Measurements from ENCODE around the gene RBP4. TPM values are rescaled to one million over a fixed set of nuclear protein-coding genes. Genes with fewer than 3 reads are reported as not detected.
"Not testable (repeated sequence)": the region's sequence is repeated elsewhere in the genome, so short reads cannot be mapped to it uniquely, and the experiment has no call there.

The RBP4 gene
- polyA plus RNA-seq, 3 donors = 0.61 to 0.98 (median 0.93) TPM

DNA sequence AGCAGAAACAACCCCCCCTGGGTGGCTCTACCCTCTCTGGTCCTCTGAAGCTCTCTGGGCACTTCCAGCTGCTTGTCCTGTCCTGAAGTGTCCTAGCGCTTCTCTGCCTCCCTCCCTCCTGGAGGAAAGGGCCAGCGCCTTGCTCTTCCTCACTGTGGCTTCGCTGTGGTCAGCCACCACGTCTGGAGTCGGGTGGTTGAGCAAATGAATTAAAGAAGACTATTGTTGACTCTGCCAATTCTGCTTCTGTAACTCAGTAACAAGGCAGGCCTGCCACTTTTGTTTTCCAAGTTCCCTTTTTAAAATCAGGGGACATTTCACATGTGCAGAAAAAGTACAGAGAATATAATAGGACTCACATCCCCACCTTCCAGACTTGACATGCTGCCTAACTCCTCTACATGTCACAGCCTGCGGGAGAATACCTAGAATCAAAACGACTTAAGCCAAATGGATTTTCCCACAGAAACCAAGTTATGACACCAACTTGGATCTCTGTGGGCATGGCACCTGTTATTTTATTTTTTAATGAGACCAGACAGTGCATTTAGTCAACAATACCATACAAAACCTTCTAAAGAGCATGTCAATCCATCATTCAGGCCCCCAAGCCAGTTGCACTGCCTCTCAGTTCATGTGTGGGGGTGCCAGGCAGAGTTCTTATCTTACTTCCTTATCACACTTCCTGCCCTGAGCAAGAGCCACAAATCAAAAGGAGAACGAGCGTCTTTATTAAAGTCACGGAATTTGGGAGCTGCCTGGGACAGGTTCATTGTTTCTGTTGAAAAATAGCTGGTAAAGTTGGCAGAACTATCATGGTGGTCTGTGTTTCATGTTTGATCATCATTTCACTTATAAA is 27.8 kb downstream of the RBP4 start:
- no peak for DNase-seq (ENCODE audit: extremely low read depth in 1 of 11, low read depth in 9 of 11, low spot score in 4 of 11)

- no peak for DNase-seq (ENCODE audit: extremely low read depth in 1 of 11, low read depth in 9 of 11, low spot score in 4 of 11)
Measured at GRCh38 chr10:93572606-93573005, 28.4 kb downstream of the RBP4 start.

DNA sequence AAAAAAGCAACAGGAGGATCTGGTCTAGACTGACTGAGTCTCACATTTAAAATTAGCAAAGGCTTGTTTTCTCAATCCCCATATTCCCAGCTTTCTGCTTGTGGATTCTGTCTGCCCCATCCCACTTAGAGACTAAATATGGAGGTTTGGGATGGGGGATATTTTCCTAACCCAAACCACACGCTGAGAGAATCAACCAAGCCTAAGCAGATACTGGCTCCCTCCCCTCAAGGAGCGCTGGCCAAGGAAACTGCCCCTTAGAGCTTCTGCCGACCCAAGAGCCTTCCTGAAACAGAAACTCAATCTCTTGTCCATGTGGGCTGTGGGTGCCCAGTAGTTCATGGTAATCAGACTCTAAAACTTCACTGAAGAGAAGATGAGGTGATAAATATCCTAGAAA is 30.7 kb downstream of the RBP4 start:
- DNase-seq (ENCODE audit: extremely low read depth in 1 of 11, low read depth in 9 of 11, low spot score in 4 of 11) = no peak

- no peak for DNase-seq (ENCODE audit: extremely low read depth in 1 of 11, low read depth in 9 of 11, low spot score in 4 of 11)
Measured at GRCh38 chr10:93568105-93568390, 33.0 kb downstream of the RBP4 start.

- DNase-seq (ENCODE audit: extremely low read depth in 1 of 11, low read depth in 9 of 11, low spot score in 4 of 11) = no peak
Measured at GRCh38 chr10:93567277-93568104, 33.5 kb downstream of the RBP4 start.

DNA sequence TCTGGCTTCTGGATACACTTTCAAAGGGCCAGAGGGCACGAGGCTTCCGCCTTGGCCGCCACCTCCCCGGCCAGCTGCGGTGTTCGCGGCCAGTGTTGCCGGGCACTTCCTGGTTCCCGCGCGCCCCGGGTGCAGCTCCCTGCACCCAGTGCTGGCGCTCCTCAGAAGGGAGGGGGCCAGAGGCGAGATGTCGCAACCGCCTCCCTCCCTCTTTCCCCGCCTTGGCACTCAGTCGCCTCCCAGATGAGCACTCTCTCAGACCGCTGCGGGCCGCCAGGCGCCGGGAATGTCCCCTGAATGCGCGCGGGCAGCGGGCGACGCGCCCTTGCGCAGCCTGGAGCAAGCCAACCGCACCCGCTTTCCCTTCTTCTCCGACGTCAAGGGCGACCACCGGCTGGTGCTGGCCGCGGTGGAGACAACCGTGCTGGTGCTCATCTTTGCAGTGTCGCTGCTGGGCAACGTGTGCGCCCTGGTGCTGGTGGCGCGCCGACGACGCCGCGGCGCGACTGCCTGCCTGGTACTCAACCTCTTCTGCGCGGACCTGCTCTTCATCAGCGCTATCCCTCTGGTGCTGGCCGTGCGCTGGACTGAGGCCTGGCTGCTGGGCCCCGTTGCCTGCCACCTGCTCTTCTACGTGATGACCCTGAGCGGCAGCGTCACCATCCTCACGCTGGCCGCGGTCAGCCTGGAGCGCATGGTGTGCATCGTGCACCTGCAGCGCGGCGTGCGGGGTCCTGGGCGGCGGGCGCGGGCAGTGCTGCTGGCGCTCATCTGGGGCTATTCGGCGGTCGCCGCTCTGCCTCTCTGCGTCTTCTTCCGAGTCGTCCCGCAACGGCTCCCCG is 34.4 kb downstream of the RBP4 start, which contains the start of gene FFAR4:
Gene FFAR4 (plus strand): TSS at position 231 of the 842 bp plus-strand sequence. CDS start 56 bp downstream, at position 287.
- no peak for DNase-seq (ENCODE audit: extremely low read depth in 1 of 11, low read depth in 9 of 11, low spot score in 4 of 11)

- DNase-seq (ENCODE audit: extremely low read depth in 1 of 11, low read depth in 9 of 11, low spot score in 4 of 11) = no peak
Measured at GRCh38 chr10:93565446-93565845, 35.6 kb downstream of the RBP4 start.

DNA sequence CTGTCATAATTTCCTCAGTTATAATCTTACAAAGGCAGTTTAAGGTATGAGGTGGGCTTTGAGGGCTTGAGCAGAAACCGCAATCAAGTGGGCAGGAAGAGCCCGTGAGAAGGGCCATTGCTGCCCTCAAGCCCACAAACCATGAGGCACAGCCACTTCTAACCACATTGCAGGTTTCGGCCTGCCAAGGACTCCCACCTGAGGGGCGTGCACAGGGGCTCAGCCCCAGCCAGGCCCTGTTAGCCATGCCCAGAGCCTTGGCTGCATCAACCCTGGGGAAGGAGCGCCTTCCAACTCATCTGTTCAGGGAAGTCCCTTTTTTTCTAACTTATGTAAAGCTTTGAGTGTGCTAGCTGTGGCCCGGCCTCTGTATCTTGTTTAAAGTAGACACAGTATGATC is 40.5 kb downstream of the RBP4 start:
- no peak for DNase-seq (ENCODE audit: extremely low read depth in 1 of 11, low read depth in 9 of 11, low spot score in 4 of 11)

- DNase-seq (ENCODE audit: extremely low read depth in 1 of 11, low read depth in 9 of 11, low spot score in 4 of 11) = no peak
Measured at GRCh38 chr10:93559490-93559889, 41.5 kb downstream of the RBP4 start.

- DNase-seq (ENCODE audit: extremely low read depth in 1 of 11, low read depth in 9 of 11, low spot score in 4 of 11) = peak; percentile 33 to 69 (median 57)
Measured at GRCh38 chr10:93554760-93555432, 46.1 kb downstream of the RBP4 start.

GRCh38 chr10:93554316-93554663 is 46.7 kb downstream of the RBP4 start:
- DNase-seq (ENCODE audit: extremely low read depth in 1 of 11, low read depth in 9 of 11, low spot score in 4 of 11) = no peak

DNA sequence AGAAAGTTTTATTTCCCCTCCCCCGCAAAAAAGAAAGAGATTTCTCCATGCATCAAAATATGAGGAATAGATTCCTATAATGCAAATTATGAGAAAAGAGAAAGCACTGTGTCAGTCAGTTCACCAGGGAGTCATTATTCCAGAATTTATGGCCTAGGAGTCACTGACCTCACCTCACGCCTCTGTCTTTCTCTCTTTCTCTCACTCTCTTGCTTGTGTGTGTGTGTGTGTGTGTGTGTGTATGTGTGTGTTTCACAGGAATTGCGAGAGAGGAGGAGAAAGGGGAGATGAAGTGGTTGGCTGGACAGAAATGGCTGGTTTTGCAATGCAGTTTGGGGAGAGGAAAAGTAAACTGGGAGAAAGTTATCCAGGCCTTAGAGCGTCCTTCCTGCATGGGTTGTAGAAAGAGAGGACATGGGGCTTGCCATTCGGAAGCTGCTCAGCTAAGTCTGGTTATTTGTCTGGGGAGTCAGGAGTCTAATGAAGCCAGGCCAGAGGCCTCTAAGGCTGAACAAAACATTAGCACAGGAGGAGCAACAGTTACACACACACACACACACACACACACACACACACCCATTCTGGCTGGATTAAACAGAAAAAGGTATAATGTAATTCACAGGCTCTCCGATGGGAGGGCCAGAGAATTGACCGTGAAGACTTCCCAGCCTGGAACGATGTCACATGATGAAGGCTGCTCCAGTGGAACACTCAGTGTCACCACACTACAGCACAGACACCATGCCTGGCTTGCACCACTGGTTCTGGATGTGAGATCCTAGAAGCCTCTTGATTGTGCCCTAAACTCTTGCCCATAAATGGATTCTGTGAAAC is 47.3 kb downstream of the RBP4 start:
- DNase-seq (ENCODE audit: extremely low read depth in 1 of 11, low read depth in 9 of 11, low spot score in 4 of 11) = no peak

GRCh38 chr10:93552780-93553179 is 48.3 kb downstream of the RBP4 start:
- no peak for DNase-seq (ENCODE audit: extremely low read depth in 1 of 11, low read depth in 9 of 11, low spot score in 4 of 11)

DNA sequence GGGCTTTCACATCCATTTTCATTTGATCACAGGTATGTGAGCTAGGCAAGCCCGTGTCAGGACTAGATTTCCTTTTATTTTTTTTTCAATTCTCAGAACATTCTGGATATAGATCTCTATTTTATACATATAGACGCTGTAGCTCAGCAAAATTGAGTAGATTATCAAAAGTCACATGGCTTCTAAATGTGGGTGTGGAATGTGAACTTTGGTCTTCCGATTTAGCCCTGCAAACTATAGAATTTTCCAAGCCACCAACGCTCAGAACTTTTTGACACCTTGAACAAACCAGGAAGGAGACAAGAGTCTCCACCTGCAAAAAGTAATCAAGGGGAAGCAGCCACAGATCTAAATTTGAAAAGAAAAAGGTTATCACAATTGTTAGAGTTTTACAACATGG is 50.4 kb downstream of the RBP4 start:
- DNase-seq (ENCODE audit: extremely low read depth in 1 of 11, low read depth in 9 of 11, low spot score in 4 of 11) = no peak

GRCh38 chr10:93548376-93549071 is 52.5 kb downstream of the RBP4 start:
- no peak for DNase-seq (ENCODE audit: extremely low read depth in 1 of 11, low read depth in 9 of 11, low spot score in 4 of 11)

DNA sequence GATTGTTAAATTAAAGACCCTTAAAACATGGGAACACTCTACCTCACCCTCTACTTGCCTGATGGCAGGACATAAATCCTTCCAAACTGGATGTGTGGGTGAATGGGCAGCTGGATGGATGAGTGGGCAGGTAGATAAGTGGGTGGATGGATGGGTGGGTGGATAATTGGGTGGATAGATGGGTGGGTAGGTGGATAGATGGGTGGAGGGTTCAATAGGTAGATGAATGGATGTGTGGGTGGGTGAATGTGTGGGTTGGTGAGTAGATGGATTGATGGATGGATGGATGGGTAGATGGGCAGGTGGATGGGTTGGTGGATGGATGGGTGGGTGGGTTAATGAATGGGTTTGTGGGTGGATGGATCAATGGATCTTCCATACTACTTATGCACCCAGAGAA is 53.5 kb downstream of the RBP4 start:
- no peak for DNase-seq (ENCODE audit: extremely low read depth in 1 of 11, low read depth in 9 of 11, low spot score in 4 of 11)

DNA sequence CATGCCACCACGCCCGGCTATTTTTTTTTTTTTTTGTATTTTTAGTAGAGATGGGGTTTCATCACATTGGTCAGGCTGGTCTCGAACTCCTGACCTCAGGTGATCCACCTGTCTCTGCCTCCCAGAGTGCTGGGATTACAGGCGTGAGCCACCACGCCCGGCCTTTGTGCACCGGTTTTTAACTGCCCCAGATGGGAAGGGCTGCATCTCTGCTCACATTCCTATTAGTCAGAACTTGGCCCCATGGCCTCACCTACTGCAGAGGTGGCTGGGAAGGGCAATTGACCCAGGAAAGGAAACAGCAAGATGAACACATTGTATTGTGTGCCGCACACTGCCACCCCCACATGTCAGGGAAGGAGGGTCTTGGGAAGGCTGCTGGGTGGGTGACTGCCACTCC is 54.0 kb downstream of the RBP4 start:
- DNase-seq (ENCODE audit: extremely low read depth in 1 of 11, low read depth in 9 of 11, low spot score in 4 of 11) = not testable (repeated sequence)

GRCh38 chr10:93542358-93542791 is 58.7 kb downstream of the RBP4 start:
- peak in 4 of 11 donors; percentile 17 to 40 (median 36) for DNase-seq (ENCODE audit: extremely low read depth in 1 of 11, low read depth in 9 of 11, low spot score in 4 of 11)
